Measurements from ENCODE around the gene ANKRD17.

DNA sequence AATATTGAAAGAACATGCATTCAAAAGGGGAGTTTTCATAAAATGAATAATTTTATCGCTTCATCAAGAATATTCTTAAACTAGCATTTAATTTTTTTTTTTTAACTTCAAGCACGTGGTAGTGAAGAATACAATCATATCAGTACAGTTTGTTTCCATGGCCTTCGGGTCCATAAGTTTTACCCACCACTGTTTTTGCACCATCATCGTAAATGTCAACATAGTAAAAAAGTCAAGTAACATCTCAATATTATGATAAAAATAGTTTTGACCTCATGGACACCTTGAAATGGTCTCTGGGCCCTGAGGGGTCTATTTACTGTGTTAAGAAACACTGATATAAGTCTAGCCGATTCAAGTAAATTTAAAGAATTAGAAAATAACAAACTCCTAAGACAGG lies 80.2 kb downstream of the ANKRD17 start:
- TF ChIP-seq POLR2A (IDR thresholded peaks at IDR 0.05; ENCODE audit: low read depth, low read length) (no peak), POLR2AphosphoS5 (IDR thresholded peaks at IDR 0.05; ENCODE audit: low read depth, low read length) (no peak), PAX5 (IDR thresholded peaks at IDR 0.05; ENCODE audit: insufficient read depth, low read length, severe bottlenecking) (no peak), TAF1 (IDR thresholded peaks at IDR 0.05; ENCODE audit: low read depth, low read length) (no peak), SPI1 (IDR thresholded peaks at IDR 0.05; ENCODE audit: low read depth, low read length) (no peak)
